Large intestine (tissue), 3 donors: ENCODE measurements around the gene GAL3ST2. TPM values are rescaled to one million over a fixed set of nuclear protein-coding genes. Genes with fewer than 3 reads are reported as not detected.
"Not testable (repeated sequence)": the region's sequence is repeated elsewhere in the genome, so short reads cannot be mapped to it uniquely, and the experiment has no call there.

Experiments used
- DNase-seq, 2 donors: peaks; one replicate each; pipeline versions ENCODE4 v3.0.0 to v3.0.0-alpha.2; 2013
- H3K27ac ChIP-seq: one replicate; pipeline ENCODE4 v1.5.1; 2013; ENCODE audit warnings: low read length
- H3K27me3 ChIP-seq: 2 replicates; pipeline ENCODE4 v1.6.1; 2013; ENCODE audit warnings: low read length; ENCODE audit not compliant: control insufficient read depth, insufficient read depth
- H3K36me3 ChIP-seq: 2 replicates; pipeline ENCODE4 v1.6.1; 2013; ENCODE audit warnings: low read length; ENCODE audit not compliant: control insufficient read depth, insufficient read depth
- H3K4me1 ChIP-seq: one replicate; pipeline ENCODE4 v1.6.1; 2013; ENCODE audit warnings: low read length; ENCODE audit not compliant: control insufficient read depth, insufficient read depth
- H3K4me3 ChIP-seq: one replicate; pipeline ENCODE4 v1.5.1; 2013; ENCODE audit warnings: low read length
- H3K9me3 ChIP-seq: one replicate; pipeline ENCODE4 v1.6.1; 2013; ENCODE audit warnings: mild to moderate bottlenecking, low read depth, low read length, moderate library complexity; ENCODE audit not compliant: control insufficient read depth
- WGBS: methylation state at CpG from one replicate; pipeline ENCODE4 v1.1.5; 2013; ENCODE audit warnings: low lambda C conversion rate; ENCODE audit not compliant: insufficient coverage; 5-methylcytosine and 5-hydroxymethylcytosine counted together
- polyA plus RNA-seq: library from polyadenylated mRNA; unstranded; fragments of 120-200 nt; gene quantifications from one replicate; pipeline ENCODE4 v1.2.1, GENCODE V29; 2013

The GAL3ST2 gene
- polyA plus RNA-seq, 1 donor: 0.31 TPM

GRCh38 chr2:241755777-241756176 lies 20.8 kb upstream of the GAL3ST2 start:
- Histone ChIP-seq H3K27me3 (no peaks in the 10 kb centered on the region), H3K9me3 (peaks cover 6% of the 10 kb centered on the region), H3K4me1 (no peaks in the 10 kb centered on the region), H3K4me3 (no peak overlapping the region), H3K36me3 (peaks cover 60% of the 10 kb centered on the region), H3K27ac (no peak overlapping the region)
- no peak for DNase-seq
- WGBS: no CpG with 5 or more reads among the region's 27 CpGs

- no peak overlapping the region for H3K4me3 ChIP-seq
- H3K9me3 ChIP-seq: peaks cover 6% of the 10 kb centered on the region
- WGBS: 94% methylated on average over 7 of the region's 20 CpGs
- no peak for DNase-seq
- no peaks in the 10 kb centered on the region for H3K4me1 ChIP-seq
- H3K36me3 ChIP-seq: peaks cover 47% of the 10 kb centered on the region
- H3K27ac ChIP-seq: no peak overlapping the region
- no peaks in the 10 kb centered on the region for H3K27me3 ChIP-seq
Measured at GRCh38 chr2:241759067-241759807, 17.4 kb upstream of the GAL3ST2 start.

GRCh38 chr2:241759893-241760292 lies 16.7 kb upstream of the GAL3ST2 start:
- not testable (repeated sequence) for H3K4me3 ChIP-seq, H3K9me3 ChIP-seq, DNase-seq, H3K4me1 ChIP-seq, H3K27ac ChIP-seq, H3K27me3 ChIP-seq
- peaks cover 45% of the 10 kb centered on the region for H3K36me3 ChIP-seq
- WGBS: no CpG with 5 or more reads among the region's 16 CpGs

GRCh38 chr2:241760301-241760771 lies 16.3 kb upstream of the GAL3ST2 start:
- WGBS: no CpG with 5 or more reads among the region's 17 CpGs
- Histone ChIP-seq H3K36me3 (peaks cover 44% of the 10 kb centered on the region), H3K27ac (no peak overlapping the region), H3K4me1 (no peaks in the 10 kb centered on the region), H3K4me3 (no peak overlapping the region), H3K9me3 (peaks cover 6% of the 10 kb centered on the region), H3K27me3 (no peaks in the 10 kb centered on the region)
- no peak for DNase-seq

GRCh38 chr2:241762321-241762932 lies 14.2 kb upstream of the GAL3ST2 start:
- Histone ChIP-seq H3K4me3 (no peak overlapping the region), H3K36me3 (peaks cover 26% of the 10 kb centered on the region), H3K9me3 (peaks cover 6% of the 10 kb centered on the region), H3K27me3 (no peaks in the 10 kb centered on the region), H3K27ac (no peak overlapping the region), H3K4me1 (no peaks in the 10 kb centered on the region)
- no peak for DNase-seq
- whole genome bisulfite sequencing: 73% methylated on average over 4 of the region's 18 CpGs

- Histone ChIP-seq H3K4me1 (no peaks in the 10 kb centered on the region), H3K36me3 (peaks cover 30% of the 10 kb centered on the region), H3K9me3 (peaks cover 6% of the 10 kb centered on the region), H3K27me3 (no peaks in the 10 kb centered on the region), H3K27ac (no peak overlapping the region), H3K4me3 (no peak overlapping the region)
- no peak for DNase-seq
- WGBS: 80% methylated on average over 1 of the region's 13 CpGs
Measured at GRCh38 chr2:241762933-241763369, 13.7 kb upstream of the GAL3ST2 start.

GRCh38 chr2:241763551-241764274 lies 12.9 kb upstream of the GAL3ST2 start:
- Histone ChIP-seq H3K9me3 (peaks cover 6% of the 10 kb centered on the region), H3K27ac (no peak overlapping the region), H3K36me3 (peaks cover 25% of the 10 kb centered on the region), H3K27me3 (no peaks in the 10 kb centered on the region), H3K4me1 (no peaks in the 10 kb centered on the region), H3K4me3 (no peak overlapping the region)
- DNase-seq: no peak
- no CpG with 5 or more reads among the region's 20 CpGs for WGBS

- peaks cover 6% of the 10 kb centered on the region for H3K9me3 ChIP-seq
- peaks cover 22% of the 10 kb centered on the region for H3K36me3 ChIP-seq
- no peak for DNase-seq
- H3K27ac ChIP-seq: no peak overlapping the region
- no peaks in the 10 kb centered on the region for H3K27me3 ChIP-seq
- H3K4me1 ChIP-seq: no peaks in the 10 kb centered on the region
- WGBS: no CpG with 5 or more reads among the region's 27 CpGs
- no peak overlapping the region for H3K4me3 ChIP-seq
Measured at GRCh38 chr2:241764275-241765241, 12.1 kb upstream of the GAL3ST2 start.

- no peak overlapping the region for H3K4me3 ChIP-seq
- H3K36me3 ChIP-seq: peaks cover 8% of the 10 kb centered on the region
- H3K9me3 ChIP-seq: no peaks in the 10 kb centered on the region
- DNase-seq: no peak
- peaks cover under 1% of the 10 kb centered on the region for H3K27me3 ChIP-seq
- H3K27ac ChIP-seq: no peak overlapping the region
- WGBS: no CpG with 5 or more reads among the region's 37 CpGs
- peaks cover 18% of the 10 kb centered on the region for H3K4me1 ChIP-seq
Measured at GRCh38 chr2:241767464-241768250, 9.0 kb upstream of the GAL3ST2 start.
